ENCODE measurements around the gene CIAO2A. TPM values are rescaled to one million over a fixed set of nuclear protein-coding genes. Genes with fewer than 3 reads are reported as not detected.

The CIAO2A gene
- total RNA-seq, 1 experiment from 2014 or later: 74.4 TPM

GRCh38 chr15:64141798-64142512, 48.3 kb upstream of the CIAO2A start:
- Mint-ChIP-seq H3K4me1 (peaks cover 0 to 10% of the 10 kb centered on the region in 2 experiments; a peak in 2 of 4 replicates), H3K4me3 (no peak overlapping the region), H3K27me3 (ENCODE audit: low read depth) (no peaks in the 10 kb centered on the region), H3K9me3 (no peaks in the 10 kb centered on the region), H3K27ac (peak overlapping the region in 2 of 3 experiments; percentile 16 to 92; a peak in 2 of 7 replicates), H3K36me3 (ENCODE audit: insufficient read depth in 1 of 3, low read depth in 3 of 3) (peaks cover 0 to 14% (median 10%) of the 10 kb centered on the region in 3 experiments; a peak in 6 of 7 replicates)
- H3K18ac ChIP-seq (ENCODE audit: insufficient read length, low read depth, low read length): no peak overlapping the region
- no peak overlapping the region for H3K56ac ChIP-seq (ENCODE audit: insufficient read length, low read depth, low read length)
- no peak overlapping the region for H2BK20ac ChIP-seq (ENCODE audit: low read depth, low read length, poor library complexity, severe bottlenecking)
- H3K27ac ChIP-seq (ENCODE audit: insufficient read length, low read depth, low read length): no peak overlapping the region
- no peak overlapping the region for H4K5ac ChIP-seq (ENCODE audit: insufficient read length, low read depth, low read length)
- no peak overlapping the region for H2BK5ac ChIP-seq (ENCODE audit: insufficient read length, low read length)
- H4K91ac ChIP-seq (ENCODE audit: insufficient read length, low read depth, low read length): no peak overlapping the region
- H3K79me1 ChIP-seq (ENCODE audit: insufficient read depth, low read depth, low read length, poor library complexity, severe bottlenecking): no peaks in the 10 kb centered on the region
- H3K23me2 ChIP-seq (ENCODE audit: insufficient read length, low read depth, low read length, poor library complexity, severe bottlenecking): no peaks in the 10 kb centered on the region
- no peak overlapping the region for H2AFZ ChIP-seq (ENCODE audit: low read length)
- H2BK15ac ChIP-seq (ENCODE audit: low read depth, low read length): no peak overlapping the region
- H2AK5ac ChIP-seq (ENCODE audit: insufficient read length, low read length): no peak overlapping the region
- H3K4me2 ChIP-seq (ENCODE audit: insufficient read depth, insufficient read length, low read length): no peak overlapping the region
- H2BK12ac ChIP-seq (ENCODE audit: insufficient read length, low read depth, low read length): no peak overlapping the region
- no peak overlapping the region for H3K9ac ChIP-seq (ENCODE audit: extremely low read depth, insufficient read length, low read length)
- H4K20me1 ChIP-seq (ENCODE audit: control insufficient read depth, insufficient read depth, insufficient read length): no peaks in the 10 kb centered on the region
- no peak overlapping the region for H3T11ph ChIP-seq (ENCODE audit: low read length)
- H3K23ac ChIP-seq (ENCODE audit: insufficient read length, low read depth, low read length): no peak overlapping the region
- no peaks in the 10 kb centered on the region for H3K27me3 ChIP-seq (ENCODE audit: insufficient read depth, low read length)
- TF ChIP-seq CTCF (conservative IDR thresholded peaks at IDR 0.05): no peak
- H4K8ac ChIP-seq (replicated peaks; ENCODE audit: insufficient read length, low read depth, low read length): no peak overlapping the region
- no peaks in the 10 kb centered on the region for H3K79me2 ChIP-seq (ENCODE audit: insufficient read depth, low read length)
- H3K9me3 ChIP-seq (ENCODE audit: control insufficient read depth, low read depth, low read length): no peaks in the 10 kb centered on the region
- no peaks in the 10 kb centered on the region for H3K4me1 ChIP-seq (ENCODE audit: insufficient read depth, low read length)
- no peak overlapping the region for H3K14ac ChIP-seq (ENCODE audit: insufficient read depth, low read length)
- no CpG with 5 or more reads among the region's 8 CpGs for WGBS (ENCODE audit: extremely low coverage, insufficient read length, low lambda C conversion rate)
- H2BK120ac ChIP-seq (ENCODE audit: low read depth, low read length, poor library complexity, severe bottlenecking): no peak overlapping the region
- no peak for DNase-seq
- no peak overlapping the region for H3K4ac ChIP-seq (ENCODE audit: low read depth, low read length)

Measured in H9 (cell line).